ENCODE measurements around the gene EXOC6B. TPM values are rescaled to one million over a fixed set of nuclear protein-coding genes. Genes with fewer than 3 reads are reported as not detected.

Gene EXOC6B
- total RNA-seq, 1 experiment from 2014 or later, result 40.1 TPM

GRCh38 chr2:72548081-72548764, 277.6 kb downstream of the EXOC6B start:
- no peak overlapping the region for H4K91ac ChIP-seq (ENCODE audit: insufficient read length, low read depth, low read length)
- Mint-ChIP-seq H3K27me3 (ENCODE audit: low read depth) (no peaks in the 10 kb centered on the region), H3K4me3 (no peak overlapping the region), H3K27ac (no peak overlapping the region), H3K36me3 (ENCODE audit: insufficient read depth in 1 of 3, low read depth in 3 of 3) (no peaks in the 10 kb centered on the region), H3K4me1 (no peaks in the 10 kb centered on the region), H3K9me3 (no peaks in the 10 kb centered on the region)
- no peak overlapping the region for H2AK5ac ChIP-seq (ENCODE audit: insufficient read length, low read length)
- no peaks in the 10 kb centered on the region for H3K9me3 ChIP-seq (ENCODE audit: control insufficient read depth, low read depth, low read length)
- WGBS (ENCODE audit: extremely low coverage, insufficient read length, low lambda C conversion rate), result no CpG with 5 or more reads among the region's 5 CpGs
- no peak overlapping the region for H2BK5ac ChIP-seq (ENCODE audit: insufficient read length, low read length)
- no peak overlapping the region for H3K56ac ChIP-seq (ENCODE audit: insufficient read length, low read depth, low read length)
- H3K4me2 ChIP-seq (ENCODE audit: insufficient read depth, insufficient read length, low read length), result no peak overlapping the region
- H3K27ac ChIP-seq (ENCODE audit: insufficient read length, low read depth, low read length), result no peak overlapping the region
- no peak overlapping the region for H2BK20ac ChIP-seq (ENCODE audit: low read depth, low read length, poor library complexity, severe bottlenecking)
- no peak overlapping the region for H2BK15ac ChIP-seq (ENCODE audit: low read depth, low read length)
- no peaks in the 10 kb centered on the region for H3K79me2 ChIP-seq (ENCODE audit: insufficient read depth, low read length)
- no peaks in the 10 kb centered on the region for H3K23me2 ChIP-seq (ENCODE audit: insufficient read length, low read depth, low read length, poor library complexity, severe bottlenecking)
- no peak overlapping the region for H2BK12ac ChIP-seq (ENCODE audit: insufficient read length, low read depth, low read length)
- no peak overlapping the region for H3K4ac ChIP-seq (ENCODE audit: low read depth, low read length)
- no peak overlapping the region for H4K5ac ChIP-seq (ENCODE audit: insufficient read length, low read depth, low read length)
- DNase-seq, result no peak
- H4K20me1 ChIP-seq (ENCODE audit: control insufficient read depth, insufficient read depth, insufficient read length), result no peaks in the 10 kb centered on the region
- no peak overlapping the region for H3K18ac ChIP-seq (ENCODE audit: insufficient read length, low read depth, low read length)
- no peak overlapping the region for H3T11ph ChIP-seq (ENCODE audit: low read length)
- no peak overlapping the region for H3K14ac ChIP-seq (ENCODE audit: insufficient read depth, low read length)
- no peak overlapping the region for H2AFZ ChIP-seq (ENCODE audit: low read length)
- H3K79me1 ChIP-seq (ENCODE audit: insufficient read depth, low read depth, low read length, poor library complexity, severe bottlenecking), result no peaks in the 10 kb centered on the region
- H3K27me3 ChIP-seq (ENCODE audit: insufficient read depth, low read length), result no peaks in the 10 kb centered on the region
- H2BK120ac ChIP-seq (ENCODE audit: low read depth, low read length, poor library complexity, severe bottlenecking), result no peak overlapping the region
- H3K9ac ChIP-seq (ENCODE audit: extremely low read depth, insufficient read length, low read length), result no peak overlapping the region
- no peak overlapping the region for H4K8ac ChIP-seq (replicated peaks; ENCODE audit: insufficient read length, low read depth, low read length)
- no peak overlapping the region for H3K23ac ChIP-seq (ENCODE audit: insufficient read length, low read depth, low read length)
- TF ChIP-seq, protein P1, sequence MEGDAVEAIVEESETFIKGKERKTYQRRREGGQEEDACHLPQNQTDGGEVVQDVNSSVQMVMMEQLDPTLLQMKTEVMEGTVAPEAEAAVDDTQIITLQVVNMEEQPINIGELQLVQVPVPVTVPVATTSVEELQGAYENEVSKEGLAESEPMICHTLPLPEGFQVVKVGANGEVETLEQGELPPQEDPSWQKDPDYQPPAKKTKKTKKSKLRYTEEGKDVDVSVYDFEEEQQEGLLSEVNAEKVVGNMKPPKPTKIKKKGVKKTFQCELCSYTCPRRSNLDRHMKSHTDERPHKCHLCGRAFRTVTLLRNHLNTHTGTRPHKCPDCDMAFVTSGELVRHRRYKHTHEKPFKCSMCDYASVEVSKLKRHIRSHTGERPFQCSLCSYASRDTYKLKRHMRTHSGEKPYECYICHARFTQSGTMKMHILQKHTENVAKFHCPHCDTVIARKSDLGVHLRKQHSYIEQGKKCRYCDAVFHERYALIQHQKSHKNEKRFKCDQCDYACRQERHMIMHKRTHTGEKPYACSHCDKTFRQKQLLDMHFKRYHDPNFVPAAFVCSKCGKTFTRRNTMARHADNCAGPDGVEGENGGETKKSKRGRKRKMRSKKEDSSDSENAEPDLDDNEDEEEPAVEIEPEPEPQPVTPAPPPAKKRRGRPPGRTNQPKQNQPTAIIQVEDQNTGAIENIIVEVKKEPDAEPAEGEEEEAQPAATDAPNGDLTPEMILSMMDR (conservative IDR thresholded peaks at IDR 0.05), result no peak
- H3K4me1 ChIP-seq (ENCODE audit: insufficient read depth, low read length), result no peaks in the 10 kb centered on the region
